Pancreas (tissue), 10 donors: ENCODE data around the gene ACMSD. TPM values are rescaled to one million over a fixed set of nuclear protein-coding genes. Genes with fewer than 3 reads are reported as not detected.

ENCODE experiments used
- ATAC-seq, 4 donors: fragments of 200-7000 bp; cut with Tn5 transposase; one replicate each; pipeline versions ENCODE4 v1.8.0 to v1.9.1; 2020; ENCODE audit warnings: mild to moderate bottlenecking in 4 of 4, moderate library complexity in 4 of 4
- DNase-seq, 6 donors: peaks; one replicate each; pipeline ENCODE4 v3.0.0-alpha.2; 2020
- FAIRE-seq: peaks from 2 replicates; lab custom pipeline; 2012; peaks lifted over from hg19 to GRCh38; lab: Jason Lieb, UNC
- H3K27ac ChIP-seq, 4 donors: fragments of 200-600 bp; sonication (generic); 1 replicate in 3 of 4; 2 replicates in 1 of 4; pipeline versions ENCODE4 v1.5.0 to v1.8.0; 2020
- H3K27me3 ChIP-seq, 4 donors: fragments of 200-600 bp; one replicate each; pipeline ENCODE4 v1.8.0; 2021
- H3K36me3 ChIP-seq, 3 donors: fragments of 200-600 bp; sonication (generic) in 1 of 3; one replicate each; pipeline versions ENCODE4 v1.5.0 to v1.8.0; 2020 to 2021
- H3K4me1 ChIP-seq, 3 donors: fragments of 200-600 bp; one replicate each; pipeline ENCODE4 v1.8.0; 2021
- H3K4me3 ChIP-seq, 4 donors: fragments of 200-600 bp; sonication (generic) in 2 of 4; one replicate each; pipeline versions ENCODE4 v1.5.0 to v1.8.0; 2020 to 2021
- H3K9me3 ChIP-seq, 4 donors: fragments of 200-600 bp; one replicate each; pipeline ENCODE4 v1.8.0; 2021
- CTCF ChIP-seq, 4 donors: fragments of 200-600 bp; sonication (generic) in 3 of 4; IDR thresholded peaks; one replicate each; pipeline versions ENCODE4 v1.5.0 to v1.8.0; 2021; ENCODE audit warnings: antibody characterized with exemption in 4 of 4
- WGBS, 2 donors: extraction: QIAGEN DNeasy Blood & Tissue Kit; methylation state at CpG; one replicate each; pipeline ENCODE4 v1.1.7; 2013; 5-methylcytosine and 5-hydroxymethylcytosine counted together
- intact Hi-C, 3 donors: fragments of 100-400 bp; cut with DNase I; formaldehyde crosslinking; loops; one replicate each; pipeline versions ENCODE4 v1.11.1 to v1.14.2; 2022
- polyA plus RNA-seq, 2 donors: library from polyadenylated mRNA; stranded (reverse); fragments of 200-250 nt; gene quantifications; one replicate each; pipeline ENCODE4 v1.2.3, GENCODE V29; 2013
- total RNA-seq, 6 donors: library from RNA; stranded (reverse); fragmentation: NEBNext Ultra II Directional in 4 of 6; extraction: Animal tissue kit (Norgen Biotek cat#: 25700) in 4 of 6; gene quantifications; one replicate each; pipeline versions ENCODE4 v1.2.1 to v1.2.4, GENCODE V29; 2021 to 2023
- donor health status: healthy with polysubstance abuse.
- donor health status: DM: no; HTN: no; CAD: no; lungs with moderate emphysema.
- donor health status: DM: no; HTN: no; CAD: no.
- donor health status: control.
- donor health status: control.
- donor health status: Bipolar disorder and iron deficiency.
- donor health status: DM: yes; HTN: yes; CAD: no.
- donor health status: DM: no; HTN: no; CAD: no.
- donor health status: DM: no; HTN: no; CAD: no.
- donor health status: DM: yes; HTN: yes; CAD: no.

ACMSD gene
- total and polyA plus RNA-seq, 8 donors, result 0.12 to 3.4 (median 0.24) TPM; not detected in 3

- Histone ChIP-seq H3K27me3 (no peaks in the 10 kb centered on the region), H3K9me3 (no peaks in the 10 kb centered on the region), H3K4me1 (no peaks in the 10 kb centered on the region), H3K27ac (no peak overlapping the region), H3K4me3 (no peak overlapping the region), H3K36me3 (no peaks in the 10 kb centered on the region)
- no peak for FAIRE-seq
- intact Hi-C loops, result no loop called here
- WGBS, 2 donors, result 71 to 73% methylated on average over 5 of the region's 5 CpGs
- no peak for DNase-seq
- peak in 2 of 4 donors; percentile 34 to 76 for ATAC-seq
- no peak for TF ChIP-seq CTCF (IDR thresholded peaks at IDR 0.05)
Measured at GRCh38 chr2:134865067-134865787, 26.8 kb downstream of the ACMSD start.

GRCh38 chr2:134866498-134867099 is 28.2 kb downstream of the ACMSD start:
- no peak for TF ChIP-seq CTCF (IDR thresholded peaks at IDR 0.05)
- WGBS, 2 donors, result 97 to 98% methylated on average over 1 of the region's 1 CpG
- DNase-seq, result no peak
- H3K27me3 ChIP-seq, result no peaks in the 10 kb centered on the region
- no peaks in the 10 kb centered on the region for H3K36me3 ChIP-seq
- H3K4me1 ChIP-seq, result no peaks in the 10 kb centered on the region
- no peak overlapping the region for H3K4me3 ChIP-seq
- H3K9me3 ChIP-seq, result no peaks in the 10 kb centered on the region
- no peak overlapping the region for H3K27ac ChIP-seq
- no peak for ATAC-seq
- no peak for FAIRE-seq
- intact Hi-C loops, result no loop called here

GRCh38 chr2:134869946-134870736 is 31.7 kb downstream of the ACMSD start:
- 70 to 76% methylated on average over 8 of the region's 8 CpGs for WGBS, 2 donors
- peak overlapping the region in 1 of 4 donors; percentile 12 for H3K27ac ChIP-seq
- no peaks in the 10 kb centered on the region for H3K27me3 ChIP-seq
- intact Hi-C loops, result no loop called here
- no peaks in the 10 kb centered on the region for H3K4me1 ChIP-seq
- H3K9me3 ChIP-seq, result no peaks in the 10 kb centered on the region
- H3K4me3 ChIP-seq, result no peak overlapping the region
- no peaks in the 10 kb centered on the region for H3K36me3 ChIP-seq
- no peak for TF ChIP-seq CTCF (IDR thresholded peaks at IDR 0.05)
- peak in 2 of 4 donors; percentile 18 to 20 for ATAC-seq
- DNase-seq, result no peak
- no peak for FAIRE-seq

- FAIRE-seq, result no peak
- intact Hi-C loops, result no loop called here
Measured at GRCh38 chr2:134873152-134873551, 34.7 kb downstream of the ACMSD start.

More at GRCh38 chr2:134873152-134873551, 34.7 kb downstream of the ACMSD start:
- no peak overlapping the region for H3K27ac ChIP-seq
- H3K27me3 ChIP-seq, result no peaks in the 10 kb centered on the region
- H3K4me1 ChIP-seq, result no peaks in the 10 kb centered on the region
- H3K9me3 ChIP-seq, result no peaks in the 10 kb centered on the region
- no peaks in the 10 kb centered on the region for H3K36me3 ChIP-seq
- ATAC-seq (no peak), DNase-seq (no peak)
- no peak for TF ChIP-seq CTCF (IDR thresholded peaks at IDR 0.05)
- no peak overlapping the region for H3K4me3 ChIP-seq
- 96 to 97% methylated on average over 2 of the region's 2 CpGs for WGBS, 2 donors
